ENCODE measurements around the gene GRIA4.

The GRIA4 gene

DNA sequence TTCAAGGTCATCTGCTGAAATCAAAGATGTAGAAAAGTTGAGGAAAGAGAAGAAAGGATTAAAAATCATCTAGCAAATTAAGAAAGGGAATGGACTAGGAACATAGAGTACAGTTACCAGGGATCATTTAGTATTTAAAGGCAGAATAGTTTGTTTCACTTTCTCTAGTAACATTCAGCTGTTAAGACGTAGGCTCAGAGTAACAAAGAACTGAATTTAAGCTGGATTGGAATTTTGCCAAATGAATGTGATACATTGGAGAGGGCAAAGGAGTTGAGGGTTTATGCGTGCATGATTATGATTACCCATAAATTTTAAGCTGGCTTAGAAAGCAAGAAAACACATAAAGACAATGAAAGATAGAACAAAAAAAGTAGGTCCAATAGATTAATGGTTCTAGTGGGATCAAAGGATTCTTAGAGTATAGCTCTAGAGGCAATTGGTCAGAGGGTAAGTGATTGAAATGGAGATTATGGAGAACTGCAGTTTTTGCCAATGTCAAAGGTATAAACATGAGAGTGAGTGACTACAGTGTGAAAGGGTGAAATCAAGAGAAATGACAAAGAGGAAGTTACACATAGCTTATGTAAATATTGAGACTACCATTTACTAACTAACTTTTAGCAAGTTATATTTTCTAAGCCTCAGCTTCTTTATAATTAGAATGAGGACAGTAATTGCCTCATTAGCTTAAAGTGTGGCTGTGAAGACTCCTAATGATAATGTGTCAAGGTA is 190.0 kb downstream of the GRIA4 start (continued):
- TF ChIP-seq, protein P1, sequence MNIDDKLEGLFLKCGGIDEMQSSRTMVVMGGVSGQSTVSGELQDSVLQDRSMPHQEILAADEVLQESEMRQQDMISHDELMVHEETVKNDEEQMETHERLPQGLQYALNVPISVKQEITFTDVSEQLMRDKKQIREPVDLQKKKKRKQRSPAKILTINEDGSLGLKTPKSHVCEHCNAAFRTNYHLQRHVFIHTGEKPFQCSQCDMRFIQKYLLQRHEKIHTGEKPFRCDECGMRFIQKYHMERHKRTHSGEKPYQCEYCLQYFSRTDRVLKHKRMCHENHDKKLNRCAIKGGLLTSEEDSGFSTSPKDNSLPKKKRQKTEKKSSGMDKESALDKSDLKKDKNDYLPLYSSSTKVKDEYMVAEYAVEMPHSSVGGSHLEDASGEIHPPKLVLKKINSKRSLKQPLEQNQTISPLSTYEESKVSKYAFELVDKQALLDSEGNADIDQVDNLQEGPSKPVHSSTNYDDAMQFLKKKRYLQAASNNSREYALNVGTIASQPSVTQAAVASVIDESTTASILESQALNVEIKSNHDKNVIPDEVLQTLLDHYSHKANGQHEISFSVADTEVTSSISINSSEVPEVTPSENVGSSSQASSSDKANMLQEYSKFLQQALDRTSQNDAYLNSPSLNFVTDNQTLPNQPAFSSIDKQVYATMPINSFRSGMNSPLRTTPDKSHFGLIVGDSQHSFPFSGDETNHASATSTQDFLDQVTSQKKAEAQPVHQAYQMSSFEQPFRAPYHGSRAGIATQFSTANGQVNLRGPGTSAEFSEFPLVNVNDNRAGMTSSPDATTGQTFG (tag by site-specific recombination; IDR thresholded peaks at IDR 0.05; ENCODE audit: borderline replicate concordance) = no peak

DNA sequence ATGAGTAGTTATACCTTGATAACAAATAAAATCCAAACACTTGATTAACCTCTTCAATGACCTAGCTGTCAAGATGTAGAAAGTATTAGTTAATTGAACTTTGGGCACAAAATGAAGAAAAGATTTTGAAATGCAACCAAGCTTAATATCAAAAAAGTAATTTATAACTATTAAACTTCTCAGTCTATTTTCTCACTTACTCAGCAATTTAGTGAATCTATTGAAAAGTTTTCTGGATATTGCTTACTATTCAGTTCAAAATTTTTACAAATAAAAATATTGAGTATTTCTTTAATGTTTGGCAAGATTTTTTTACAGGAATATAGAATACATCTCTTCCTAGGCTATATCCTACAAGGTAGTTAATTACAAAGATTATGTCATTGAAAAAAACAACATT is 192.5 kb downstream of the GRIA4 start:
- Histone ChIP-seq H3K36me3 (ENCODE audit: control insufficient read depth in 2 of 2, insufficient read depth in 1 of 2, low read length in 2 of 2) (no peaks in the 10 kb centered on the region), H3K4me1 (ENCODE audit: control insufficient read depth, insufficient read depth, low read length) (no peaks in the 10 kb centered on the region), H3K4me3 (ENCODE audit: low read depth, low read length) (no peak overlapping the region), H3K27ac (ENCODE audit: extremely low read depth, low read depth, low read length) (no peak overlapping the region), H3K9me3 (ENCODE audit: control insufficient read depth, insufficient read depth, low read depth, low read length) (no peaks in the 10 kb centered on the region)
- CTCF ChIA-PET = no interaction called here
- no peak for TF ChIP-seq ZNF138 (tag by site-specific recombination; IDR thresholded peaks at IDR 0.05; ENCODE audit: borderline replicate concordance)
- TF ChIP-seq ZNF791 (tag by site-specific recombination; IDR thresholded peaks at IDR 0.05) = no peak
- no peak for TF ChIP-seq ZNF157 (tag by site-specific recombination; IDR thresholded peaks at IDR 0.05)
- TF ChIP-seq, protein P2, sequence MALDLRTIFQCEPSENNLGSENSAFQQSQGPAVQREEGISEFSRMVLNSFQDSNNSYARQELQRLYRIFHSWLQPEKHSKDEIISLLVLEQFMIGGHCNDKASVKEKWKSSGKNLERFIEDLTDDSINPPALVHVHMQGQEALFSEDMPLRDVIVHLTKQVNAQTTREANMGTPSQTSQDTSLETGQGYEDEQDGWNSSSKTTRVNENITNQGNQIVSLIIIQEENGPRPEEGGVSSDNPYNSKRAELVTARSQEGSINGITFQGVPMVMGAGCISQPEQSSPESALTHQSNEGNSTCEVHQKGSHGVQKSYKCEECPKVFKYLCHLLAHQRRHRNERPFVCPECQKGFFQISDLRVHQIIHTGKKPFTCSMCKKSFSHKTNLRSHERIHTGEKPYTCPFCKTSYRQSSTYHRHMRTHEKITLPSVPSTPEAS (tag by site-specific recombination; IDR thresholded peaks at IDR 0.05) = no peak
- no peak for TF ChIP-seq ZNF510 (tag by site-specific recombination; IDR thresholded peaks at IDR 0.05; ENCODE audit: insufficient replicate concordance)
- no peak for TF ChIP-seq ZNF354C (tag by site-specific recombination; IDR thresholded peaks at IDR 0.05; ENCODE audit: borderline replicate concordance, low read depth)
- no peak for TF ChIP-seq ZNF555 (tag by site-specific recombination; conservative IDR thresholded peaks at IDR 0.05)
- no peak for TF ChIP-seq ZNF514 (tag by site-specific recombination; IDR thresholded peaks at IDR 0.05)
- TF ChIP-seq, protein P3, sequence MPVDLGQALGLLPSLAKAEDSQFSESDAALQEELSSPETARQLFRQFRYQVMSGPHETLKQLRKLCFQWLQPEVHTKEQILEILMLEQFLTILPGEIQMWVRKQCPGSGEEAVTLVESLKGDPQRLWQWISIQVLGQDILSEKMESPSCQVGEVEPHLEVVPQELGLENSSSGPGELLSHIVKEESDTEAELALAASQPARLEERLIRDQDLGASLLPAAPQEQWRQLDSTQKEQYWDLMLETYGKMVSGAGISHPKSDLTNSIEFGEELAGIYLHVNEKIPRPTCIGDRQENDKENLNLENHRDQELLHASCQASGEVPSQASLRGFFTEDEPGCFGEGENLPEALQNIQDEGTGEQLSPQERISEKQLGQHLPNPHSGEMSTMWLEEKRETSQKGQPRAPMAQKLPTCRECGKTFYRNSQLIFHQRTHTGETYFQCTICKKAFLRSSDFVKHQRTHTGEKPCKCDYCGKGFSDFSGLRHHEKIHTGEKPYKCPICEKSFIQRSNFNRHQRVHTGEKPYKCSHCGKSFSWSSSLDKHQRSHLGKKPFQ (tag by site-specific recombination; IDR thresholded peaks at IDR 0.05) = no peak
- TF ChIP-seq ZNF423 (tag by site-specific recombination; IDR thresholded peaks at IDR 0.05) = no peak
- TF ChIP-seq, protein P4, sequence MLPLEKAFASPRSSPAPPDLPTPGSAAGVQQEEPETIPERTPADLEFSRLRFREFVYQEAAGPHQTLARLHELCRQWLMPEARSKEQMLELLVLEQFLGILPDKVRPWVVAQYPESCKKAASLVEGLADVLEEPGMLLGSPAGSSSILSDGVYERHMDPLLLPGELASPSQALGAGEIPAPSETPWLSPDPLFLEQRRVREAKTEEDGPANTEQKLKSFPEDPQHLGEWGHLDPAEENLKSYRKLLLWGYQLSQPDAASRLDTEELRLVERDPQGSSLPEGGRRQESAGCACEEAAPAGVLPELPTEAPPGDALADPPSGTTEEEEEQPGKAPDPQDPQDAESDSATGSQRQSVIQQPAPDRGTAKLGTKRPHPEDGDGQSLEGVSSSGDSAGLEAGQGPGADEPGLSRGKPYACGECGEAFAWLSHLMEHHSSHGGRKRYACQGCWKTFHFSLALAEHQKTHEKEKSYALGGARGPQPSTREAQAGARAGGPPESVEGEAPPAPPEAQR (tag by site-specific recombination; IDR thresholded peaks at IDR 0.05) = no peak
- TF ChIP-seq ZNF701 (tag by site-specific recombination; IDR thresholded peaks at IDR 0.05) = no peak
- TF ChIP-seq ZFP37 (tag by site-specific recombination; IDR thresholded peaks at IDR 0.05) = no peak
- no peak for TF ChIP-seq ZNF585B (tag by site-specific recombination; IDR thresholded peaks at IDR 0.05)
- no peak for TF ChIP-seq ZNF335 (tag by site-specific recombination; conservative IDR thresholded peaks at IDR 0.05)
- no peak for TF ChIP-seq ZNF626 (tag by site-specific recombination; IDR thresholded peaks at IDR 0.05)
- TF ChIP-seq, protein P5, sequence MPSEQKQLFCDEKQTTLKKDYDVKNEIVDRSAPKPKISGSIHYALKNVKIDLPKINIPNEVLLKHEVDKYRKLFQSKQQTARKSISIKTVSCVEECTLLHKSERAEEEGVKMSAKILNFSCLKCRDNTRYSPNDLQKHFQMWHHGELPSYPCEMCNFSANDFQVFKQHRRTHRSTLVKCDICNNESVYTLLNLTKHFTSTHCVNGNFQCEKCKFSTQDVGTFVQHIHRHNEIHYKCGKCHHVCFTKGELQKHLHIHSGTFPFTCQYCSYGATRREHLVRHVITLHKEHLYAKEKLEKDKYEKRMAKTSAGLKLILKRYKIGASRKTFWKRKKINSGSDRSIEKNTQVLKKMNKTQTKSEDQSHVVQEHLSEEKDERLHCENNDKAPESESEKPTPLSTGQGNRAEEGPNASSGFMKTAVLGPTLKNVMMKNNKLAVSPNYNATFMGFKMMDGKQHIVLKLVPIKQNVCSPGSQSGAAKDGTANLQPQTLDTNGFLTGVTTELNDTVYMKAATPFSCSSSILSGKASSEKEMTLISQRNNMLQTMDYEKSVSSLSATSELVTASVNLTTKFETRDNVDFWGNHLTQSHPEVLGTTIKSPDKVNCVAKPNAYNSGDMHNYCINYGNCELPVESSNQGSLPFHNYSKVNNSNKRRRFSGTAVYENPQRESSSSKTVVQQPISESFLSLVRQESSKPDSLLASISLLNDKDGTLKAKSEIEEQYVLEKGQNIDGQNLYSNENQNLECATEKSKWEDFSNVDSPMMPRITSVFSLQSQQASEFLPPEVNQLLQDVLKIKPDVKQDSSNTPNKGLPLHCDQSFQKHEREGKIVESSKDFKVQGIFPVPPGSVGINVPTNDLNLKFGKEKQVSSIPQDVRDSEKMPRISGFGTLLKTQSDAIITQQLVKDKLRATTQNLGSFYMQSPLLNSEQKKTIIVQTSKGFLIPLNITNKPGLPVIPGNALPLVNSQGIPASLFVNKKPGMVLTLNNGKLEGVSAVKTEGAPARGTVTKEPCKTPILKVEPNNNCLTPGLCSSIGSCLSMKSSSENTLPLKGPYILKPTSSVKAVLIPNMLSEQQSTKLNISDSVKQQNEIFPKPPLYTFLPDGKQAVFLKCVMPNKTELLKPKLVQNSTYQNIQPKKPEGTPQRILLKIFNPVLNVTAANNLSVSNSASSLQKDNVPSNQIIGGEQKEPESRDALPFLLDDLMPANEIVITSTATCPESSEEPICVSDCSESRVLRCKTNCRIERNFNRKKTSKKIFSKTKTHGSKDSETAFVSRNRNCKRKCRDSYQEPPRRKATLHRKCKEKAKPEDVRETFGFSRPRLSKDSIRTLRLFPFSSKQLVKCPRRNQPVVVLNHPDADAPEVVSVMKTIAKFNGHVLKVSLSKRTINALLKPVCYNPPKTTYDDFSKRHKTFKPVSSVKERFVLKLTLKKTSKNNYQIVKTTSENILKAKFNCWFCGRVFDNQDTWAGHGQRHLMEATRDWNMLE (tag by site-specific recombination; conservative IDR thresholded peaks at IDR 0.05; ENCODE audit: low read depth) = no peak
- TF ChIP-seq MEIS1 (CRISPR knock-in tag; IDR thresholded peaks at IDR 0.05; ENCODE audit: borderline replicate concordance) = no peak
- TF ChIP-seq, protein P6, sequence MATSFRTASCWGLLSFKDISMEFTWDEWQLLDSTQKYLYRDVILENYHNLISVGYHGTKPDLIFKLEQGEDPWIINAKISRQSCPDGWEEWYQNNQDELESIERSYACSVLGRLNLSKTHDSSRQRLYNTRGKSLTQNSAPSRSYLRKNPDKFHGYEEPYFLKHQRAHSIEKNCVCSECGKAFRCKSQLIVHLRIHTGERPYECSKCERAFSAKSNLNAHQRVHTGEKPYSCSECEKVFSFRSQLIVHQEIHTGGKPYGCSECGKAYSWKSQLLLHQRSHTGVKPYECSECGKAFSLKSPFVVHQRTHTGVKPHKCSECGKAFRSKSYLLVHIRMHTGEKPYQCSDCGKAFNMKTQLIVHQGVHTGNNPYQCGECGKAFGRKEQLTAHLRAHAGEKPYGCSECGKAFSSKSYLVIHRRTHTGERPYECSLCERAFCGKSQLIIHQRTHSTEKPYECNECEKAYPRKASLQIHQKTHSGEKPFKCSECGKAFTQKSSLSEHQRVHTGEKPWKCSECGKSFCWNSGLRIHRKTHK (tag by site-specific recombination; IDR thresholded peaks at IDR 0.05) = no peak
- POLR2A ChIA-PET = no interaction called here

All from HEK293 (cell line).